GM12878 (cell line): Measurements from ENCODE around the gene RTEL1. TPM values are rescaled to one million over a fixed set of nuclear protein-coding genes. Genes with fewer than 3 reads are reported as not detected.

Source experiments
- ATAC-seq: fragments of 200-7000 bp; cut with Tn5 transposase; 3 replicates; pipeline ENCODE4 v1.9.1; 2020; ENCODE audit warnings: mild to moderate bottlenecking, moderate library complexity
- BruUV-seq: library from RNA; stranded (reverse); fragments of 400-500 nt; replicated peaks from 2 replicates; lab custom pipeline; 2021; lab: Mats Ljungman, UMichigan
- CTCF ChIA-PET: fragments of 300-600 bp; sonication (Branson Sonifier 250); formaldehyde crosslinking; extraction: SDS; loops from one replicate; lab custom pipeline; 2021; ENCODE audit warnings: inconsistent platforms; lab: Yijun Ruan, JAX
- POLR2A ChIA-PET: fragments of 350-600 bp; formaldehyde crosslinking; extraction: SDS; loops from one replicate; lab custom pipeline; 2021; ENCODE audit warnings: inconsistent platforms; lab: Charles Lee
- RAD21 ChIA-PET: fragments of 300-600 bp; sonication (Branson Sonifier 250); formaldehyde crosslinking; loops from one replicate; lab custom pipeline; 2023; ENCODE audit warnings: antibody characterized with exemption; ENCODE audit not compliant: unreplicated experiment; lab: Charles Lee
- SMC1A ChIA-PET: fragments of 300-600 bp; sonication (Branson Sonifier 250); formaldehyde crosslinking; loops from one replicate; lab custom pipeline; 2023; ENCODE audit not compliant: unreplicated experiment, uncharacterized antibody; lab: Charles Lee
- DNase-seq: peaks from one replicate; pipeline ENCODE4 v3.0.0-alpha.2; 2011; ENCODE audit warnings: low read depth, low spot score
- FAIRE-seq: peaks from 3 replicates; lab custom pipeline; 2011; peaks lifted over from hg19 to GRCh38; lab: Jason Lieb, UNC
- H2AFZ ChIP-seq: 2 replicates; pipeline ENCODE4 v1.6.0; 2011; ENCODE audit warnings: low read depth, low read length, control low read depth; ENCODE audit not compliant: control insufficient read depth
- H3K27ac ChIP-seq: 2 replicates; pipeline ENCODE4 v1.5.1; 2011; ENCODE audit warnings: control low read depth; ENCODE audit not compliant: control insufficient read depth, insufficient read depth
- H3K27me3 ChIP-seq, 2 experiments: replicated peaks in 1 of 2; 2 replicates each; pipeline versions ENCODE4 v1.6.0 to v1.6.1; 2011; ENCODE audit warnings: low read length in 1 of 2; ENCODE audit not compliant: control insufficient read depth in 2 of 2, insufficient read depth in 2 of 2
- H3K36me3 ChIP-seq, 2 experiments: 2 replicates each; pipeline ENCODE4 v1.5.1; 2011; ENCODE audit warnings: low read length in 1 of 2; ENCODE audit not compliant: control insufficient read depth in 2 of 2, insufficient read depth in 2 of 2
- H3K4me1 ChIP-seq: 2 replicates; pipeline ENCODE4 v1.6.1; 2011; ENCODE audit warnings: mild to moderate bottlenecking, low read length, moderate library complexity, mixed read lengths; ENCODE audit not compliant: control insufficient read depth, insufficient read depth
- H3K4me2 ChIP-seq: 2 replicates; pipeline ENCODE4 v1.6.0; 2011; ENCODE audit warnings: control low read depth; ENCODE audit not compliant: control insufficient read depth, insufficient read depth
- H3K4me3 ChIP-seq: fragments of 200-600 bp; sonication (generic); 2 replicates; pipeline ENCODE4 v1.5.1; 2016
- H3K79me2 ChIP-seq: 2 replicates; pipeline ENCODE4 v1.6.0; 2011; ENCODE audit warnings: low read length; ENCODE audit not compliant: control insufficient read depth, insufficient read depth
- H3K9ac ChIP-seq: 2 replicates; pipeline ENCODE4 v1.8.0; 2011; ENCODE audit warnings: low read length, control low read depth, mixed read lengths; ENCODE audit not compliant: control insufficient read depth, insufficient read depth
- H3K9me3 ChIP-seq: replicated peaks from 3 replicates; pipeline ENCODE4 v1.5.1; 2011; ENCODE audit warnings: mild to moderate bottlenecking, low read length; ENCODE audit not compliant: control insufficient read depth, insufficient read depth
- H4K20me1 ChIP-seq: 2 replicates; pipeline ENCODE4 v1.6.0; 2011; ENCODE audit not compliant: control insufficient read depth, insufficient read depth
- JUNB ChIP-seq: IDR thresholded peaks from 2 replicates; pipeline ENCODE4 v1.6.1; 2016; ENCODE audit warnings: antibody characterized with exemption, mild to moderate bottlenecking
- POLR2A ChIP-seq: IDR thresholded peaks from 2 replicates; pipeline ENCODE4 v1.6.1; 2011; ENCODE audit warnings: low read depth, mild to moderate bottlenecking, low read length
- WGBS: methylation state at CpG from one replicate; pipeline ENCODE4 v1.1.6; 2016; ENCODE audit warnings: low lambda C conversion rate; ENCODE audit not compliant: insufficient replicate concordance, insufficient coverage; ENCODE audit errors: missing lambda C conversion rate; 5-methylcytosine and 5-hydroxymethylcytosine counted together
- in situ Hi-C: fragments of 300-500 bp; cut with MboI; formaldehyde crosslinking; loops from 9 replicates; pipeline ENCODE4 v1.14.3; 2018; ENCODE audit warnings: mixed read lengths
- intact Hi-C: fragments of 100-400 bp; cut with micrococcal nuclease; formaldehyde crosslinking; loops from one replicate; pipeline ENCODE4 v1.14.2; 2022; ENCODE audit not compliant: unreplicated experiment
- polyA plus RNA-seq, 11 experiments: library from polyadenylated mRNA; depleted of rRNA in 4 of 11; unstranded in 6 of 11; stranded (reverse) in 5 of 11; fragments of >200 nt; fragmentation: Nextera tagmentation in 4 of 11; fragmentation: Illumina TruSeq in 1 of 11; extraction: Ambion mirVana in 4 of 11; extraction: Trizol in 1 of 11; gene quantifications; 1 replicate in 1 of 11; 2 replicates in 10 of 11; pipeline versions ENCODE4 v1.2.1 to v1.2.3, GENCODE V29; 2011 to 2016; ENCODE audit warnings: inconsistent platforms in 2 of 11, missing spikeins in 2 of 11, low read depth in 1 of 11
- total RNA-seq, 4 experiments: library from RNA; depleted of rRNA in 3 of 4; stranded (reverse); fragments of >200 nt in 3 of 4; fragmentation: Illumina TruSeq in 1 of 4; extraction: Trizol in 1 of 4; gene quantifications; 2 replicates each; pipeline versions ENCODE4 v1.2.1 to v1.2.3, GENCODE V29; 2013 to 2021

Gene RTEL1
- total and polyA plus RNA-seq, 10 of the 15 experiments (the other 5 are each of a cell fraction or from before 2014, with no cell fraction given) = 0.40 to 37.2 (median 15.6) TPM; not detected in 1

- RAD21 ChIA-PET = interaction anchor here (1.2 kb wide), 1 partner anchor 31 kb away, joined by 3 read pairs; the partner anchor contains the start of gene LIME1
- Histone ChIP-seq H3K4me1 (peaks cover 12% of the 10 kb centered on the region), H3K4me2 (peak overlapping the region; percentile 87; the same call in 1 of the 2 replicates), H3K27me3 (no peaks in the 10 kb centered on the region), H3K9me3 (no peaks in the 10 kb centered on the region), H4K20me1 (no peaks in the 10 kb centered on the region), H3K4me3 (no peak overlapping the region), H2AFZ (no peak overlapping the region), H3K36me3 (peaks cover 5 to 12% of the 10 kb centered on the region in 2 experiments), H3K79me2 (peaks cover 39% of the 10 kb centered on the region), H3K27ac (no peak overlapping the region), H3K9ac (no peak overlapping the region)
- POLR2A ChIA-PET = interaction anchor here (1.5 kb wide), 1 partner anchor 31 kb away, joined by 6 read pairs; the partner anchor contains the start of gene LIME1
- FAIRE-seq = no peak
- no TSS peak for BruUV-seq
- no peak for ATAC-seq
- WGBS = 69% methylated on average over 8 of the region's 8 CpGs
- intact Hi-C loops = loop anchor here (2.0 kb wide), 4 partner anchors 31 to 251 kb away; partner anchors contain the start of genes LIME1, TPD52L2 and UCKL1
- SMC1A ChIA-PET = interaction anchor here (0.8 to 1.0 kb wide), 3 partner anchors 31 to 167 kb away, joined by 3 to 4 read pairs (median 3); partner anchors contain the start of gene LIME1
- CTCF ChIA-PET = interaction anchor here (0.6 to 3.1 kb wide), 6 partner anchors 49 to 159 kb away, joined by 3 to 26 read pairs (median 4); partner anchors contain the start of gene TPD52L2
- no peak for DNase-seq
- TF ChIP-seq JUNB = no peak
- TF ChIP-seq POLR2A = 0 out of 2 replicates have a peak, but pooled peaks have one; percentile 1
- in situ Hi-C loops = loop anchor here (5.0 kb wide), 1 partner anchor 152 kb away; no protein-coding TSS in a partner anchor
Measured at GRCh38 chr20:63705232-63706026, 47.3 kb downstream of the RTEL1 start.
